K562 (cell line): ENCODE measurements around the gene PJA1. TPM values are rescaled to one million over a fixed set of nuclear protein-coding genes. Genes with fewer than 3 reads are reported as not detected.

Experiments
- ATAC-seq: fragments of 200-7000 bp; cut with Tn5 transposase; 3 replicates; pipeline ENCODE4 v1.9.1; 2020; ENCODE audit warnings: moderate library complexity
- BruUV-seq: library from RNA; stranded (reverse); fragments of 400-500 nt; replicated peaks from 2 replicates; lab custom pipeline; 2021; lab: Mats Ljungman, UMichigan
- CTCF ChIA-PET: fragments of 300-600 bp; formaldehyde crosslinking; extraction: SDS; loops from one replicate; lab custom pipeline; 2021; ENCODE audit warnings: low intra/inter-chr PET ratio; lab: Yijun Ruan, JAX
- POLR2A ChIA-PET: fragments of 300-600, 350-650 bp; sonication (Branson Sonifier 250); formaldehyde crosslinking; extraction: SDS; loops from one replicate; lab custom pipeline; 2021; ENCODE audit warnings: antibody characterized with exemption, inconsistent platforms; lab: Yijun Ruan, JAX
- DNase-seq, 4 experiments: peaks; one replicate each; pipeline versions ENCODE4 v3.0.0 to v3.0.0-alpha.2; 2011 to 2018; ENCODE audit warnings: low spot score in 3 of 4, mixed read lengths in 3 of 4; ENCODE audit errors: extremely low read depth in 1 of 4
- FAIRE-seq: peaks from 2 replicates; lab custom pipeline; 2011; peaks lifted over from hg19 to GRCh38; lab: Jason Lieb, UNC
- H2AFZ ChIP-seq: 2 replicates; pipeline ENCODE4 v1.6.0; 2011; ENCODE audit warnings: low read depth, low read length, control low read depth, inconsistent platforms
- H3K27ac ChIP-seq: fragments of 200-600 bp; 3 replicates; pipeline ENCODE4 v1.8.0; 2011; ENCODE audit warnings: low read depth, mild to moderate bottlenecking, control low read depth, inconsistent platforms, low read length, moderate library complexity, mixed read lengths; ENCODE audit errors: extremely low read depth
- H3K27me3 ChIP-seq, 2 experiments: fragments of 300-600 bp in 1 of 2; 2 replicates in 1 of 2; 3 replicates in 1 of 2; pipeline versions ENCODE4 v1.6.0 to v1.8.0; 2011; ENCODE audit warnings: inconsistent platforms in 2 of 2, low read length in 2 of 2, mild to moderate bottlenecking in 1 of 2, mixed read lengths in 1 of 2, moderate library complexity in 1 of 2; ENCODE audit not compliant: control insufficient read depth in 2 of 2, insufficient read depth in 2 of 2
- H3K36me3 ChIP-seq: fragments of 300-600 bp; 3 replicates; pipeline ENCODE4 v1.8.0; 2011; ENCODE audit warnings: mild to moderate bottlenecking, low read length, inconsistent platforms; ENCODE audit not compliant: control insufficient read depth, insufficient read depth
- H3K4me1 ChIP-seq, 2 experiments: fragments of 200-600 bp in 1 of 2; replicated peaks in 1 of 2; 2 replicates in 1 of 2; 3 replicates in 1 of 2; pipeline versions ENCODE4 v1.5.1 to v1.8.0; 2011; ENCODE audit warnings: inconsistent platforms in 2 of 2, low read length in 2 of 2, mild to moderate bottlenecking in 1 of 2, mixed read lengths in 1 of 2, moderate library complexity in 1 of 2; ENCODE audit not compliant: control insufficient read depth in 2 of 2, insufficient read depth in 2 of 2
- H3K4me2 ChIP-seq: 2 replicates; pipeline ENCODE4 v1.6.1; 2011; ENCODE audit warnings: low read length, control low read depth, inconsistent platforms, mixed read lengths; ENCODE audit not compliant: insufficient read depth
- H3K4me3 ChIP-seq: fragments of 200-600 bp; sonication (generic), shearing (Covaris generic); 2 replicates; pipeline ENCODE4 v1.5.1; 2016; ENCODE audit warnings: control low read depth, inconsistent platforms
- H3K79me2 ChIP-seq: fragments of 200-600 bp; 3 replicates; pipeline ENCODE4 v1.8.0; 2011; ENCODE audit warnings: low read length, inconsistent platforms; ENCODE audit not compliant: control insufficient read depth, insufficient read depth
- H3K9ac ChIP-seq, 2 experiments: 2 replicates each; pipeline versions ENCODE4 v1.6.0 to v1.6.1; 2011; ENCODE audit warnings: low read depth in 2 of 2, low read length in 2 of 2, control low read depth in 1 of 2, inconsistent platforms in 1 of 2, mild to moderate bottlenecking in 1 of 2, mixed read lengths in 1 of 2; ENCODE audit not compliant: insufficient read depth in 1 of 2
- H3K9me1 ChIP-seq: one replicate; pipeline ENCODE4 v1.6.0; 2011; ENCODE audit warnings: inconsistent platforms, mild to moderate bottlenecking, low read length, moderate library complexity; ENCODE audit not compliant: control insufficient read depth, insufficient read depth
- H3K9me3 ChIP-seq: replicated peaks from 2 replicates; pipeline ENCODE4 v1.5.1; 2011; ENCODE audit warnings: low read depth, low read length, inconsistent platforms; ENCODE audit not compliant: control insufficient read depth, insufficient read depth
- H4K20me1 ChIP-seq: replicated peaks from 2 replicates; pipeline ENCODE4 v1.6.1; 2011; ENCODE audit warnings: low read length, inconsistent platforms, mixed read lengths; ENCODE audit not compliant: control insufficient read depth, insufficient read depth
- ARID2 ChIP-seq: fragments of 450-650 bp; IDR thresholded peaks from 2 replicates; pipeline ENCODE4 v1.6.1; 2017; ENCODE audit warnings: antibody characterized with exemption, mild to moderate bottlenecking
- CEBPG ChIP-seq, 3 experiments: fragments of 200-800 bp in 1 of 3; sonication (Bioruptor generic) in 1 of 3; sonication (generic) in 1 of 3; formaldehyde crosslinking in 1 of 3; IDR thresholded peaks in 2 of 3; conservative IDR thresholded peaks in 1 of 3; 2 replicates each; pipeline versions ENCODE4 v1.6.1 to v1.8.0; 2016 to 2022; ENCODE audit warnings: missing compliant biosample characterization in 2 of 3, missing genetic modification characterization in 2 of 3, mild to moderate bottlenecking in 1 of 3, missing genetic modification reagents in 1 of 3
- RCOR1 ChIP-seq, 2 experiments: IDR thresholded peaks; 2 replicates each; pipeline ENCODE4 v1.6.1; 2012; ENCODE audit warnings: low read depth in 2 of 2, low read length in 2 of 2, borderline replicate concordance in 1 of 2, improper control_type of control experiment in 1 of 2
- ZBTB40 ChIP-seq, 2 experiments: fragments of 450-650 bp in 1 of 2; sonication (generic) in 1 of 2; formaldehyde crosslinking in 1 of 2; IDR thresholded peaks; 2 replicates each; pipeline versions ENCODE4 v1.7.1 to v1.9.0; 2016 to 2022; ENCODE audit warnings: inconsistent platforms in 1 of 2, mild to moderate bottlenecking in 1 of 2, missing genetic modification reagents in 1 of 2
- ZNF609 ChIP-seq: sonication (generic); formaldehyde crosslinking; IDR thresholded peaks from 2 replicates; pipeline ENCODE4 v1.8.1; 2023; ENCODE audit warnings: missing genetic modification reagents, mild to moderate bottlenecking, borderline replicate concordance
- ZNF699 ChIP-seq: fragments of 250-450 bp; sonication (Bioruptor Pico); IDR thresholded peaks from 2 replicates; pipeline ENCODE4 v1.8.0; 2021; ENCODE audit warnings: mild to moderate bottlenecking, moderate library complexity; ENCODE audit not compliant: insufficient replicate concordance
- WGBS: fragments of 100-300 bp; shearing (Covaris generic); methylation state at CpG from one replicate; pipeline ENCODE4 v1.1.6; 2016; ENCODE audit warnings: low coverage, mixed read lengths; ENCODE audit not compliant: insufficient coverage; ENCODE audit errors: missing lambda C conversion rate; 5-methylcytosine and 5-hydroxymethylcytosine counted together
- in situ Hi-C: fragments of 300-500 bp; cut with MboI; formaldehyde crosslinking; loops from 4 replicates; pipeline ENCODE4 v1.15.0; 2018; ENCODE audit warnings: inconsistent platforms, mixed read lengths
- intact Hi-C: fragments of 100-400 bp; cut with micrococcal nuclease; formaldehyde crosslinking; loops from 2 replicates; pipeline ENCODE4 v1.14.2; 2022
- polyA plus RNA-seq, 8 experiments: library from polyadenylated mRNA; depleted of rRNA in 4 of 8; stranded (reverse) in 5 of 8; unstranded in 3 of 8; fragments of >200 nt; fragmentation: Nextera tagmentation in 2 of 8; fragmentation: Illumina TruSeq in 1 of 8; extraction: Ambion mirVana in 2 of 8; extraction: Trizol in 1 of 8; gene quantifications; 2 replicates each; pipeline versions ENCODE4 v1.2.1 to v1.2.3, GENCODE V29; 2011 to 2014; ENCODE audit warnings: inconsistent platforms in 1 of 8, missing spikeins in 1 of 8
- total RNA-seq, 7 experiments: library from RNA; depleted of rRNA in 6 of 7; stranded (reverse); fragments of >200 nt in 6 of 7; fragmentation: Illumina TruSeq in 2 of 7; extraction: Trizol in 2 of 7; gene quantifications; 2 replicates each; pipeline versions ENCODE4 v1.2.1 to v1.2.3, GENCODE V29; 2011 to 2021; ENCODE audit warnings: low replicate concordance in 1 of 7

Gene PJA1
- total and polyA plus RNA-seq, 9 of the 15 experiments (the other 6 are each of a cell fraction or from before 2014, with no cell fraction given), result 1.6 to 6.0 (median 4.0) TPM

GRCh38 chrX:69203638-69204037 lies 38.4 kb upstream of the PJA1 start:
- peaks cover 0 to 13% of the 10 kb centered on the region in 2 experiments; a peak in 1 of 5 replicates for H3K27me3 ChIP-seq
- no peak overlapping the region for H3K4me2 ChIP-seq
- H3K9ac ChIP-seq, result no peak overlapping the region
- no peaks in the 10 kb centered on the region for H4K20me1 ChIP-seq
- in situ Hi-C loops (no loop called here), intact Hi-C loops (no loop called here)
- no peaks in the 10 kb centered on the region for H3K79me2 ChIP-seq
- no TSS peak for BruUV-seq
- ChIA-PET CTCF (no interaction called here), POLR2A (no interaction called here)
- no peak overlapping the region for H3K27ac ChIP-seq
- FAIRE-seq (no peak), DNase-seq (no peak), ATAC-seq (no peak)
- no peaks in the 10 kb centered on the region for H3K9me3 ChIP-seq
- no peaks in the 10 kb centered on the region for H3K9me1 ChIP-seq
- H3K4me3 ChIP-seq, result no peak overlapping the region
- H3K4me1 ChIP-seq, result no peaks in the 10 kb centered on the region
- H2AFZ ChIP-seq, result no peak overlapping the region
- H3K36me3 ChIP-seq, result no peaks in the 10 kb centered on the region
- 0% methylated on average over 2 of the region's 4 CpGs for WGBS
- TF ChIP-seq ARID2 (no peak), CEBPG (CRISPR knock-in tag; IDR thresholded peaks at IDR 0.05) (no peak), CEBPG (tag; conservative IDR thresholded peaks at IDR 0.05 in 1 of 2, IDR thresholded peaks at IDR 0.05 in 1 of 2) (no peak), ZNF609 (CRISPR knock-in tag) (no peak), RCOR1 (IDR thresholded peaks at IDR 0.05; ENCODE audit: borderline replicate concordance in 1 of 2, low read depth in 2 of 2, low read length in 2 of 2) (no peak), ZBTB40 (IDR thresholded peaks at IDR 0.05) (no peak), ZBTB40 (CRISPR knock-in tag; IDR thresholded peaks at IDR 0.05) (no peak), ZNF699 (CRISPR knock-in tag) (no peak)
